ENCODE measurements around the gene RIT2.

DNA sequence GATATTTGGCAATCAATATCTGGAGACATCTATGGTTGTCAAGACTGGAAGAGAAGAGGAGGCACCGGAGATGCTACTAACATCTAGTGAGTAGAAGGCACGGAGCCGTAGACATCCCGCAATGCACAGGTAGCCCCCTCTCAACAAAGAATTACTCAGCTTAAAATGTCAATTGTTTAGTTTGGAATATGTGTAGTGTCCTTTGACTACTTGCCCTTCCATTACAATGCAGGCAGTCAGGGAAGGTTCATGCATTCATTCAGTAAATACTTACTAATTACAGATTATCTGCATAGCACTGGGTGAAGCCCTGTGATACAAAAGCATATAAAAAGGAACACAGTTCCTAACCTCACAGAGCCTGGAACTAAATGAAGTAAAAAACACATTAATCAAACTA is 294.0 kb downstream of the RIT2 start:
- TF ChIP-seq, protein P1, sequence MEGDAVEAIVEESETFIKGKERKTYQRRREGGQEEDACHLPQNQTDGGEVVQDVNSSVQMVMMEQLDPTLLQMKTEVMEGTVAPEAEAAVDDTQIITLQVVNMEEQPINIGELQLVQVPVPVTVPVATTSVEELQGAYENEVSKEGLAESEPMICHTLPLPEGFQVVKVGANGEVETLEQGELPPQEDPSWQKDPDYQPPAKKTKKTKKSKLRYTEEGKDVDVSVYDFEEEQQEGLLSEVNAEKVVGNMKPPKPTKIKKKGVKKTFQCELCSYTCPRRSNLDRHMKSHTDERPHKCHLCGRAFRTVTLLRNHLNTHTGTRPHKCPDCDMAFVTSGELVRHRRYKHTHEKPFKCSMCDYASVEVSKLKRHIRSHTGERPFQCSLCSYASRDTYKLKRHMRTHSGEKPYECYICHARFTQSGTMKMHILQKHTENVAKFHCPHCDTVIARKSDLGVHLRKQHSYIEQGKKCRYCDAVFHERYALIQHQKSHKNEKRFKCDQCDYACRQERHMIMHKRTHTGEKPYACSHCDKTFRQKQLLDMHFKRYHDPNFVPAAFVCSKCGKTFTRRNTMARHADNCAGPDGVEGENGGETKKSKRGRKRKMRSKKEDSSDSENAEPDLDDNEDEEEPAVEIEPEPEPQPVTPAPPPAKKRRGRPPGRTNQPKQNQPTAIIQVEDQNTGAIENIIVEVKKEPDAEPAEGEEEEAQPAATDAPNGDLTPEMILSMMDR (IDR thresholded peaks at IDR 0.05) = no peak
- TF ChIP-seq POLR2A (IDR thresholded peaks at IDR 0.05) = no peak
- no peak for TF ChIP-seq EP300 (IDR thresholded peaks at IDR 0.05)

Data from ovary (tissue), 3 donors.